Measurements from ENCODE around the gene PSG1.
"Not testable (repeated sequence)": the region's sequence is repeated elsewhere in the genome, so short reads cannot be mapped to it uniquely, and the experiment has no call there.

The PSG1 gene

GRCh38 chr19:42880621-42881020 lies 1.1 kb upstream of the PSG1 start:
- DNase-seq, result not testable (repeated sequence)

GRCh38 chr19:42876596-42876995 lies 2.9 kb downstream of the PSG1 start:
- DNase-seq, result not testable (repeated sequence)

- not testable (repeated sequence) for DNase-seq
Observed at GRCh38 chr19:42875881-42876280, 3.6 kb downstream of the PSG1 start.

- not testable (repeated sequence) for DNase-seq
Observed at GRCh38 chr19:42874901-42875813, 4.4 kb downstream of the PSG1 start.

GRCh38 chr19:42874136-42874535 lies 5.4 kb downstream of the PSG1 start:
- DNase-seq, result not testable (repeated sequence)

GRCh38 chr19:42872608-42873007 lies 6.9 kb downstream of the PSG1 start:
- no peak for DNase-seq

GRCh38 chr19:42857544-42857867 lies 22.0 kb downstream of the PSG1 start:
- DNase-seq, result no peak

GRCh38 chr19:42856866-42857543 lies 22.5 kb downstream of the PSG1 start:
- DNase-seq, result not testable (repeated sequence)

GRCh38 chr19:42854745-42855144 lies 24.8 kb downstream of the PSG1 start:
- not testable (repeated sequence) for DNase-seq

GRCh38 chr19:42853231-42853630 lies 26.3 kb downstream of the PSG1 start:
- DNase-seq, result not testable (repeated sequence)

GRCh38 chr19:42852821-42853220 lies 26.7 kb downstream of the PSG1 start:
- DNase-seq, result not testable (repeated sequence)

GRCh38 chr19:42851718-42852280 lies 27.7 kb downstream of the PSG1 start:
- DNase-seq, result not testable (repeated sequence)

- DNase-seq, result no peak
Observed at GRCh38 chr19:42850981-42851717, 28.4 kb downstream of the PSG1 start.

GRCh38 chr19:42846597-42846996 lies 32.9 kb downstream of the PSG1 start:
- no peak for DNase-seq

- DNase-seq, result not testable (repeated sequence)
Observed at GRCh38 chr19:42843631-42844030, 35.9 kb downstream of the PSG1 start.

GRCh38 chr19:42832746-42833442 lies 46.6 kb downstream of the PSG1 start:
- not testable (repeated sequence) for DNase-seq

- not testable (repeated sequence) for DNase-seq
Observed at GRCh38 chr19:42832023-42832680, 47.4 kb downstream of the PSG1 start.

GRCh38 chr19:42831221-42832019 lies 48.1 kb downstream of the PSG1 start:
- DNase-seq, result no peak

- DNase-seq, result not testable (repeated sequence)
Observed at GRCh38 chr19:42821306-42821977, 58.1 kb downstream of the PSG1 start.

GRCh38 chr19:42819960-42820650 lies 59.4 kb downstream of the PSG1 start:
- not testable (repeated sequence) for DNase-seq
